HG03045 (cell line): ENCODE measurements around the gene PITRM1.
"Not testable (repeated sequence)": the region's sequence is repeated elsewhere in the genome, so short reads cannot be mapped to it uniquely, and the experiment has no call there.

Source experiments
- ATAC-seq: cut with Tn5 transposase; IDR thresholded peaks from one replicate; pipeline ENCODE4 v1.9.1; 2021; ENCODE audit warnings: mild to moderate bottlenecking, moderate library complexity; ENCODE audit not compliant: unreplicated experiment

The PITRM1 gene

GRCh38 chr10:3197348-3198003 lies 24.9 kb upstream of the PITRM1 start:
- peak; percentile 78 for ATAC-seq

DNA sequence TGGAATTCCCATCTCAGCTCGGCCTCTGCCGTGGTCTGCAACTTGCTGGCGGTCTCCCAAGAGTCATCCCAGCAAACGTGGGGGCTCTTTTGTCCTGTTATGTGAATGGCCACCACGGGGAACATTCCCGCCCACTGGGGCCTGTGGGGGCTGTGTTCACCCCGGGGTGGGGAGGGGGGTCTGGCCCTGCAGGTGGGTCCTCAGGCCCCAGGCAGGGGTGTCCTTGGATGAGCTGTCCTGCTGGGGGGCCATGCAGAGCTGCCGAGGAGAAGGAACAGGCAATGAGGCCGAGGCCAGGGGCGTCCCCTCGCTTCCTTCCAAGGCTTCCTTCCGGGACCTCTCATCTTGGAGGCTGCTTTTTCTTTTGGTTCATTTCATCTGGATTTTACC lies 24.4 kb upstream of the PITRM1 start:
- ATAC-seq = no peak

- ATAC-seq = no peak
Observed at GRCh38 chr10:3196482-3196881, 23.9 kb upstream of the PITRM1 start.

GRCh38 chr10:3195726-3196125 lies 23.1 kb upstream of the PITRM1 start:
- ATAC-seq = no peak

DNA sequence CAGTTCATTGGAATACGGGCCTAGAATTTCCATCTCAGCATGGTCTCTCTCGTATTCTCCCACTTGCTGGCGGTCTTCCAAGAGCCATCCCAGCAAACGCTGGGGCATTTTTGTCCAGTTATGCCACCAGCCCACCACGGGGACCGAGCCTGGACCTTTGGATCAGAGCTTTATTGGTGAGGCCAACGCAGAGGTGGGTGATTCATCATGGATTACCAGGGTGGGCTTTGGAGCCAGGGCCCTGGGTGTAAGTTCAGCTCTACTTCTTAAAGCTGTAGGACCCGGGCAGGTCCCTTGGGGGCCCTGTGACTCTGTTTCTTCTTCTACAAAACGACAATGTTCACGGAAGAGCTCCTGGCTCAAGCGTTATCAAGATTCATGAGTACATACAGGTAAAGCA lies 22.7 kb upstream of the PITRM1 start:
- no peak for ATAC-seq

DNA sequence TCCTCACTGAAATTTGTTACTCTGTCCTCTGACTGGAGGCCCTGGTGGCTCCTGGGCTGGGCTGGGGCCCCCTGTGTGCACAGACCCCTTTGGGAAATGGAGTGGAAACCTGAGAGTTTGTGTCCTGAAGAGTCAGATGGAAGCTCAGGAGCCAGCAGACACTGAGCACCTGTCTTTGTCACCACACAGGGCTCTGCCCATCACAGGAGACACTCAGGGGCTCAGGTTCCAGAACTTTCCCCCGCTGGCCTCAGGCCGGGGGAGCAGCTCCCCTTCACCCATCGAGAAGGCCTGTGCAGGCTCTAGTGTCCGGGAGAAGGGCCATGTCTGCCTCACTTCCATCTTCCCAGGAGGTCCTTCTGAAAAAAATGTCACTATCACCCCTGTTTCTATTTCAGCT lies 22.3 kb upstream of the PITRM1 start:
- ATAC-seq = no peak

- ATAC-seq = no peak
Observed at GRCh38 chr10:3193751-3194150, 21.2 kb upstream of the PITRM1 start.

DNA sequence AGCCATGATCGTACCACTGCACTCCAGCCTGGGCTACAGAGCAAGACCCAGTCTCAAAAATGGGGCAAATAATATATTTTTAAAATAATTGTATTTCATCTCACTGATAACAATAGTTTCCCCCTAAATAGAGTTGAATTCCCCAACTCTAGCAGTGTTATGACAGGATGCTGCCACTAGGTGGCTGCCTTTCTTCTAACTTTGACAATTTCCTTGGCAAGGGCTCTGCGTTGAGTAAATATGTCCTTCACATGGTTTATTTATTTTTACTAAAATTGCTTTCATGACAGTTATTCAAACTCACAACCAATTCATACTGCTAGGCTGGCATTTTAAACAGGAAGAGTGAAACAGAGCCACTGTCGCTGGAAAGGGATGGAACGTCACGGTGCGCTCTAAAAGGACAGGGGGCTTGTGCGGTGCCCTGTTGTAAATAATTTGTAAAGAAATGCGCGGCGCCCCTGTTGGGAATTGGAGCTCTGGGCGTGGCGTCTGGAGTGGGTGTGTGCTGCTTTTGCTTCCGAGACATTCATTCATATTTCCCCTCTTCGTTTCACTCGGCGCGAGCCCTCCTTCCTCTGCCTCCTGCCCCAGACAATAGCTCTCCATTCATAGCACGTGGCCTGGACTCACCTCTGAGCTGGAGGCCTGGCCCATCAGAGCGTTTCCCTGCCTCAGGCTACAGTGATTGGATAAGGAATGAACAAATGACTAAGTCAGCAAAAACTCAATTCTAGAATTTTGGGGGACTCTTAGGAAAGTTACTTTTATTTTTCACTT lies 20.5 kb upstream of the PITRM1 start:
- no peak for ATAC-seq

GRCh38 chr10:3190817-3191216 lies 18.2 kb upstream of the PITRM1 start:
- ATAC-seq = no peak

- ATAC-seq = not testable (repeated sequence)
Observed at GRCh38 chr10:3187229-3187628, 14.6 kb upstream of the PITRM1 start.

DNA sequence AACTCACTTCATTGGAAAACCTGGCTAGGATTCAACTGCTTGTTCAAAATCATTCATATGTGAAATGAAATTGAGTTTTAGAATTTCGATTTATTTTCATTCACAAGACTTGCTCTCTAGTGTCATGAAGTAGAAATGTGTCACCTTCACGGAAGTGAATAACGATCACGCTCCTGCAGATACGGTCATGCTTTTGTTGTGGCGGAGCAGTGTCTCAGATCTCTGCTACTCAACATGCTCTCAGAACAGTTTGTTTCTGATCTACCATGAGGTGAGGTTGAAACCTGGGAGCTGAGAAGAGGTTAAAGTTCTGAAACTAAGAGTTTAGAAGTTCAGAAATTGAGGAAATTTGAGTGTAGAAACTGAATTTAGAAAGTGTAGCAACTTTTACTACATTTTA lies 13.8 kb upstream of the PITRM1 start:
- no peak for ATAC-seq

- no peak for ATAC-seq
Observed at GRCh38 chr10:3185386-3185785, 12.8 kb upstream of the PITRM1 start.

DNA sequence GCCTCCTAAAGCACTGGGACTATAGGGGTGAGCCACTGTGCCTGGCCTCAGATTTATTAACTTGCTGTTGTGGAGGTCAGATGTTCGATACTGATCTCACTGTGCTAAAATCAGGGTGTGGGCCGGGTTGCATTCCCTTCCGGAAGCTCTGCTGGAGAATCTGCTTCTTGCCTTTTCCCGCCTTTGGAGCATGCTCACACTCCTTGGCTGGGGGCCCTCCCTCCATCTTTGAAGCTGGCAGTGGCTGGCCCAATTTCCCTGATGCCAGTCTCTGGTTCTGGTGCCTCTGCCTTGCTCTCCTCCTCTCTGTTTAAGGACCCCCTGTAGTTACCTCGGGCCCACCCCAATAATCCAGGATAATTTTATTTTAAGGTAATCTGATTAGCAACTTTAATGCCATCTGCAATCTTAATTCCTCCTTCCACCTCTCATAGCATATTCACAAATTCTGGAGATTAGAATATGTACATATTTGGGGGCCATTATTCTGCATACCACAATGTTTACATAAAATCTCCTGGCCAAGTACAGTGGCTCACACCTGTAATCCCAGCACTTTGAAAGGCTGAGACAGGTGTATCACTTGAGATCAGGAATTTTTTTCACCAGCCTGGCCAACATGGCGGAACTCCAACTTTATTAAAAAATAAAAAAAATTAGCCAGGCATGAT lies 7.9 kb upstream of the PITRM1 start:
- ATAC-seq = no peak

GRCh38 chr10:3179174-3179573 lies 6.6 kb upstream of the PITRM1 start:
- no peak for ATAC-seq

GRCh38 chr10:3178042-3178441 lies 5.5 kb upstream of the PITRM1 start:
- ATAC-seq = no peak

- peak; percentile 13 for ATAC-seq
Observed at GRCh38 chr10:3173171-3173878, 743 bp upstream of the PITRM1 start.

DNA sequence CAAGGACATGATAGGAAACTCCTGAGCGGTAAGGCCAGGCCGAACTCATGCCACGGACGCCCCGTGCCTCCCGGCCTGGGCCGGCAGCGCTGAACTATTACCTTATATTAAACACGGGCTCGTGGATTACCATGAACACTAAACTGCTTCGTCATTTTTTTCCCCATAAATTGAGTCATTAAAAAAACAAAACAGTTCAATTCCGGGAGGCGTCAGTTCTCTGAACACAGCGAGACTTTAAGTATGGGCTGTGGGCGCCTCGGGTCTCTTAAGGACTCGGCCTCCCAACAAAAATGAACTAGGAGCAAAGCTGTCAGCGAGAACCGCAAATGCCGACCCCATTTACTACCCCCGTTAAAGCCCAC lies 519 bp downstream of the PITRM1 start:
- ATAC-seq = no peak

- not testable (repeated sequence) for ATAC-seq
Observed at GRCh38 chr10:3171488-3171887, 1.1 kb downstream of the PITRM1 start.

DNA sequence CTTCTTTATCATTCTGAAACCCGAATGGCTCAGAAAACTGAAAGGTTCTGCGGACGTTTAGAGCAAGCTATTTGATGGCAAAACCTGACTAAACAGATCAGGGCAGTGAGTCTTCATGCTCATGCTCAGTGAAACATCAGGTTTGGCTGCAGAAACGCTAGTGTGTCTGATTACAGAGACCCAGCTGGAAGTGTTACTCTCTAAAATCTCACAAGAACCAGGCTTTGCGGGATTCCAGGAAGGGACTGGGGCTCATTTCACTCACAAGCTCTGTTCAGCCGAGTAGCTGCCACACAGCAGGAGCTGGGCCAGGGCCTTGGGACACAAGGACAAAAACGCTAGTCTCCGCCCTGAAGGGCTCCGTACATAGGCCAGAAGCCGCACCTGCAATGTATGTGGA lies 2.9 kb downstream of the PITRM1 start:
- no peak for ATAC-seq

- no peak for ATAC-seq
Observed at GRCh38 chr10:3169271-3169670, 3.3 kb downstream of the PITRM1 start.

DNA sequence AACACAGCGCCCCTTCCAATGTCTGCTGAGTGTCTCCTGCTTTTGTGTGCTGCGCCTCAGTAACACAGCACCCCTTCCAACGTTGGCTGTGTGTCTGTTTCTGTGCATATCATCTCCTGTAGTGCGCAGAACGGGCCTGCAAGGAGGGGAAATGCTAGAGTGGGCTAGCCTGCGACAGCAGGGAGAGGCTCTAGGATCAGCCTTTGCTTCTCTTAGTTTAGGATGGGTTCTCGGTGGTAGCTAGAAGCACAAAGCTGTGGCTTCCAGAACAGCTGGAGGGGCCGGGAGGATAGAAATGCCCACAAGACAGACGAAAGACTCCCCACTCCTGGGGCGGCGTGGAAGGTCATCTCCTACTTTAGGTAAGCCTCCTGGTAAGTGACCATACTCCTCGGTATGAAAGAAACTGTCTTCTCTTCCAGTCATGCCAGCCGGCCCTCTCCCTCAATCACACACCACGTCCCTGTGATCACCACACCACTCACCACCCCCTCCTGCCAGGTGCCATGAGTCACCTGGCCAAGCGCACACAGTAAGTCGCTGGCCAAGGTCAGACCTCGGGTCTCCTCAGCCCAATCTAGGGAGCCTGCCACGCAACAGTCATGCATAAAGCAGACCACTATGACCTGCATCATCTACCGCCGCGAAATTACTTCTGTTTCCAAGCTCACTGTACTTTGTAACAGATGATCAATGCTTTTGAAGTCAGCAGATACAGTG lies 4.8 kb downstream of the PITRM1 start:
- no peak for ATAC-seq
